HG02970 (cell line): ENCODE measurements around the gene ZFR.
"Not testable (repeated sequence)": the region's sequence is repeated elsewhere in the genome, so short reads cannot be mapped to it uniquely, and the experiment has no call there.

Experiments used
- ATAC-seq: cut with Tn5 transposase; IDR thresholded peaks from one replicate; pipeline ENCODE4 v1.9.1; 2021; ENCODE audit warnings: mild to moderate bottlenecking, moderate library complexity, moderate number of reproducible peaks; ENCODE audit not compliant: unreplicated experiment, low FRiP score

ZFR gene

GRCh38 chr5:32367271-32367670, 77.3 kb downstream of the ZFR start:
- ATAC-seq: not testable (repeated sequence)

- no peak for ATAC-seq
Observed at GRCh38 chr5:32365623-32366022, 78.9 kb downstream of the ZFR start.

GRCh38 chr5:32363030-32363429, 81.5 kb downstream of the ZFR start:
- no peak for ATAC-seq

GRCh38 chr5:32362527-32362926, 82.0 kb downstream of the ZFR start:
- no peak for ATAC-seq

GRCh38 chr5:32360906-32361305, 83.6 kb downstream of the ZFR start:
- ATAC-seq: no peak

- ATAC-seq: no peak
Observed at GRCh38 chr5:32358611-32359010, 85.9 kb downstream of the ZFR start.

- no peak for ATAC-seq
Observed at GRCh38 chr5:32357658-32358057, 86.9 kb downstream of the ZFR start.

GRCh38 chr5:32355686-32356085, 88.9 kb downstream of the ZFR start:
- no peak for ATAC-seq

- ATAC-seq: no peak
Observed at GRCh38 chr5:32353420-32353819, 91.1 kb downstream of the ZFR start.

- ATAC-seq: no peak
Observed at GRCh38 chr5:32352685-32353084, 91.9 kb downstream of the ZFR start.

GRCh38 chr5:32346869-32347268, 97.7 kb downstream of the ZFR start:
- ATAC-seq: no peak

- no peak for ATAC-seq
Observed at GRCh38 chr5:32343058-32343672, 101.4 kb downstream of the ZFR start.

- no peak for ATAC-seq
Observed at GRCh38 chr5:32342656-32343055, 101.9 kb downstream of the ZFR start.

GRCh38 chr5:32339878-32340277, 104.7 kb downstream of the ZFR start:
- ATAC-seq: no peak

GRCh38 chr5:32339198-32339597, 105.3 kb downstream of the ZFR start:
- ATAC-seq: no peak

GRCh38 chr5:32332966-32333365, 111.6 kb downstream of the ZFR start:
- ATAC-seq: no peak

GRCh38 chr5:32332361-32332760, 112.2 kb downstream of the ZFR start:
- ATAC-seq: no peak

- ATAC-seq: no peak
Observed at GRCh38 chr5:32331935-32332274, 112.6 kb downstream of the ZFR start.

- ATAC-seq: no peak
Observed at GRCh38 chr5:32331217-32331934, 113.2 kb downstream of the ZFR start.

GRCh38 chr5:32330126-32330971, 114.2 kb downstream of the ZFR start:
- ATAC-seq: no peak

- ATAC-seq: no peak
Observed at GRCh38 chr5:32329395-32329834, 115.1 kb downstream of the ZFR start.
